Fibroblast of gingiva (primary cell): ENCODE results near the gene DPAGT1.
"Not testable (repeated sequence)": the region's sequence is repeated elsewhere in the genome, so short reads cannot be mapped to it uniquely, and the experiment has no call there.

ENCODE experiments used
- DNase-seq: peaks from one replicate; pipeline ENCODE4 v3.0.0-alpha.2; 2011; ENCODE audit warnings: low read depth

Gene DPAGT1

DNA sequence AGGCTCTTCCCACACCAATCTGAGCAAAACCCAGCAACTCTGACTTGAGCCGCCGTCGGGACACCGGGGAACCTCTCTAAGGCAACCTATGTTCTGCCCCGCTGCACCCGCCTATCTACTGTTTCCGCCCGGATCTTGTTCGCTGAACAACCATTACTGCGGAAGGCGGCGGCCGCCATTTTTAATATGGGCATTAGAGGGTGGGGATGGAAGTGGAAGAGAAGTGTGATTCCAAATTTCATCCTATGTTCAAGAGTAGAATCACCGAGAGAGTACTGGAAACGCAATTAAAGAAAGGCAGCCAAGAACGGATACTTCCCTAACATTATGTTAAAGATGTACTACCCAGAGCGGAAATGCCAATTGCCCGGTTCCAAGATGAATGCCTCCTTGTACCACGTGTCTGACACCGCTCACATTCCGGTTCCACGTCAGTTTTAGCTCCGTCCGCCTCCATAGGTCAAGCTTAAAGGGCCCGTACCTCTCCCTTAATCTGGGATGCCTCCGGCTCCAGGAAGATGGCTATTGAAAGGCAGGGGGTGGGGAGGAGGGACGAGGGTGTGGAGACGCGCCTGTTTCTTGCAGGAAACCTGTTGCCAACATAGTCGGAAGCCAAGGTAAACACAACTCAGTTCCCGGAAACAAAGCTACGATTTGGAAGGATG is at the start of gene DPAGT1:
TSS of gene DPAGT1 (minus strand) at position 95 of the 665 bp plus-strand sequence. CDS start 198 bp downstream, outside the sequence.
- DNase-seq, result peak; percentile 97

DNA sequence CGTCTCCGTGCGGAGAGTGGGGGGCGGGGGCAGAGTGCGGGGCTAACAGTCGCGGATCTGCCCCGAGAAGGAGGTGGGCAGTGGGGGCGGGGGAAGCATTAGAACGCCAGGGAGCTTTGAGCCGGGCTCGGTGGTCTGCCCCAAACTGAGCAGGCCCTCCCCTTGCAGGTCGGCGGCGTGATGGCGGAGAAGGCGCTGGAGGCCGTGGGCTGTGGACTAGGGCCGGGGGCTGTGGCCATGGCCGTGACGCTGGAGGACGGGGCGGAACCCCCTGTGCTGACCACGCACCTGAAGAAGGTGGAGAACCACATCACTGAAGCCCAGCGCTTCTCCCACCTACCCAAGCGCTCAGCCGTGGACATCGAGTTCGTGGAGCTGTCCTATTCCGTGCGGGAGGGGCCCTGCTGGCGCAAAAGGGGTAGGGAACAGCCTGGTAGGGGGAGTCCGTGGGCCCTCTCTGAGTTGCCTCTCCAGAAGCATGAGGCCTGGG is 48.2 kb upstream of the DPAGT1 start:
- no peak for DNase-seq

GRCh38 chr11:119149018-119149785 is 47.5 kb upstream of the DPAGT1 start, which contains the start of gene ABCG4:
TSS of gene ABCG4 (plus strand) at chr11:119149052. CDS start at chr11:119149966, 914 bp downstream.
- no peak for DNase-seq

GRCh38 chr11:119148720-119149017 is 47.0 kb upstream of the DPAGT1 start:
- no peak for DNase-seq

GRCh38 chr11:119147604-119148333 is 46.1 kb upstream of the DPAGT1 start:
- no peak for DNase-seq

- peak; percentile 34 for DNase-seq
Measured at GRCh38 chr11:119145551-119145950, 43.9 kb upstream of the DPAGT1 start.

DNA sequence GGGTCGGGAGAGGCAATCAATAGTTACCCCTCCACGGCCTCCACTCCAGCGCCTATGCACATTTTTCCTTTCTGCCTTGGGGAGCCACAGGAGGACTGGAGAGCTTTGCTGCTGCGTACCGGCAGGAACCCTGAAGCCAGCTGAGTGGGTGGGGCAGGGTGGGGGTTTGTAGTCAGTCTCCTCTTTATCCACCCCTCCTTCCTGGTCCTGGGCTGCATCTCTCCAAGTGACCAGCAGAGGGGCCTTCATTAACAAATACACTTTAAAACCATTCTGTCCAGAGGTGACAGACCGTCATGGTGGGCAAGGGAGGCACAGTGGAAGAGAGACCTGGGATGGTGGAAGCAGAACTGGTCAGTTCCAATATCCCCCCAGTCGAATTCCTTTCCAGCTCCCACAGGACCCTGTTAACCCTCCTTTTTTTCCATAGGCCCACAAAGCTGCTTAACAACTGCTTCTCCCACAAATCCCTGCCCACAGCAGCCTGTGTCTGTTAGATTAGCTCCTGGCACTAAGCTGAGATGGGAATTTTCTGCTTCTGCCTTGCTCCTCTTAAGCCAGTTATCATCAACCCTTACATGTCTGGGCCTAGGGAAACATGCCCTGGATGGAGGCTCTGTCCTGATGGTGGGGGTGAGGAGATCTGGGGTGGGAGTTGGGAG is 43.3 kb upstream of the DPAGT1 start:
- DNase-seq, result peak; percentile 45

DNA sequence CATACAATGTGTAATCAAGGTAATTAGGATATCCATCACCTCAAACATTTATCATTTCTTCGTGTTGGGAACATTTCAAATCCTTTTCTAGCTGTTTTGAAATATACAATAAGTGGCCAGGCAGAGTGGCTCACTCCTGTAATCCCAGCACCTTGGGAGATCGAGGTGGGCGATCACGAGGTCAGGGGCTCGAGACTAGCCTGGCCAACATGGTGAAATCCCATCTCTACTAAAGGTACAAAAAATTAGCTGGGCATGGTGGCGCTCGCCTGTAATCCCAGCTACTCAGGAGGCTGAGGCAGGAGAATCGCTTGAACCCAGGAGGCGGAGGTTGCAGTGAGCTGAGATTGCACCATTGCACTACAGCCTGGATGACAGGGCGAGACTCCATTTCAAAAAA is 37.6 kb upstream of the DPAGT1 start:
- DNase-seq, result not testable (repeated sequence)

DNA sequence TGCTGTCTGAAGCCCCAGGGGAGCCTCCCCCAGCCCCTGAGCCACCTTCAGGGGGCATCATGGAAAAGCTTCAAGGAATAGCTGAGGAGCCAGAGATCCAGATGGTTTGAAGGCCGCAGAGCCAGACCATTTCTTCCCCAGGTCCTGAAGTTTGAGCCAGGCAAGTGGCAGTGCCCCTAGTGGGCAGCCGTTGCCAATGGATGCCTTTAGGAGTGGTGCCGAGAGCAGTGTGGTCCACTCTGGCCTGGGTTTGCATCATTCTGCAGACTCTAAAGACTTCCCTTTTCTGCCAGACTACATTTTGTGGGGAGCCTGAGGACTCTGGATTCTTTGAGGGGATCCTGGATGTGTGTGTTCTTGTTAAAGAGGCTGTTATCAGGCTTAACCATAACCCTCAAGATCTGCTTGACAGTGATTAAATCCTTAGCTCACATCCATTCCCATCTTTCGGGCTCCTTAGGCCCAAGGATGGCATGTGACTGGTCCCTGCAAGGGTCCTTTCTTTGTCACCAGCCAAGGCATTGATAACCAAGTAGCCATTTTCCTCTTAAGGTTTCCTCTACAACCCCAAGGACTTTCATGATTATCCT is 32.8 kb upstream of the DPAGT1 start:
- no peak for DNase-seq

DNA sequence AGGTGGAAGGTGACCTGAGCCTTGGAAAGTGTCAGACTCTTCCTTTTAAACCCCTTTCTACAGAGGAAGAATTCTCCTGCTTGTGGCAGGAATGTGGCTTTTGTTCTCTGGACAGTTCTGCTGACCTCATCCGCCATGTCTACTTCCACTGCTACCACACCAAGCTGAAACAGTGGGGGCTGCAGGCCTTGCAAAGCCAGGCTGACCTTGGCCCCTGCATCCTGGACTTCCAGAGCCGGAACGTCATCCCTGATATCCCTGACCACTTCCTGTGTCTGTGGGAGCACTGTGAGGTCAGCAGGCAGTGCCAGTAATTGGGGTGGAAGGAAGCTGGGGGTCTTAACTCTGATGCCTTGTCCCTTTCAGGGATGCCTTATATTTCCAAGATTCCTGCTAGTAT is 29.0 kb upstream of the DPAGT1 start:
- DNase-seq, result no peak

DNA sequence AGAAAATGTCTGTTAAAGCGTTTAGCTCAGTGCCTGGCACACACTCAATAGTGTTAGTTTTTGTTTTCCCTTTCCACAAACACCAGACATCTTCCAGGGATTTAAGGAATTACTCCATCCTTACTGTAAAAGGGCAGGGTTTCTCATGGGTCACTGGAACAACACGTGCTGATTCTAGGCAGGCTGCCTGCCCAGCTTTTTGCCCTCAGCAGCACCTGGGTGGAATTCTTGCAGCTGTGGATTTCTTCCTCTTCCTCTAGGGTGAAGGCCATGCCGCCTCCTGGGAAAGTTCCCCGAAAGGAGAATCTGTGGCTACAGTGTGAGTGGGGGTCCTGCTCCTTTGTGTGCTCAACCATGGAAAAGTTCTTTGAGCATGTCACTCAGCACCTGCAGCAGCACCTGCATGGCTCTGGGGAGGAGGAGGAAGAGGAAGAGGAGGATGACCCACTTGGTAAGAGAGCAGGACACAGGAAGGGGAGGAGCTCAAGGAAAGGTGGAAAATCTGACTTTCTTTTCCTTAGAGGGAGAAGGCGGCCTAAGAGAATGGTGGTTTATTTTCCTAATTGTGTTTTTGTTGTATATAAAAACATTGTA is 25.1 kb upstream of the DPAGT1 start:
- no peak for DNase-seq

GRCh38 chr11:119125821-119126220 is 24.2 kb upstream of the DPAGT1 start:
- DNase-seq, result no peak

- no peak for DNase-seq
Measured at GRCh38 chr11:119121811-119122124, 20.1 kb upstream of the DPAGT1 start.

DNA sequence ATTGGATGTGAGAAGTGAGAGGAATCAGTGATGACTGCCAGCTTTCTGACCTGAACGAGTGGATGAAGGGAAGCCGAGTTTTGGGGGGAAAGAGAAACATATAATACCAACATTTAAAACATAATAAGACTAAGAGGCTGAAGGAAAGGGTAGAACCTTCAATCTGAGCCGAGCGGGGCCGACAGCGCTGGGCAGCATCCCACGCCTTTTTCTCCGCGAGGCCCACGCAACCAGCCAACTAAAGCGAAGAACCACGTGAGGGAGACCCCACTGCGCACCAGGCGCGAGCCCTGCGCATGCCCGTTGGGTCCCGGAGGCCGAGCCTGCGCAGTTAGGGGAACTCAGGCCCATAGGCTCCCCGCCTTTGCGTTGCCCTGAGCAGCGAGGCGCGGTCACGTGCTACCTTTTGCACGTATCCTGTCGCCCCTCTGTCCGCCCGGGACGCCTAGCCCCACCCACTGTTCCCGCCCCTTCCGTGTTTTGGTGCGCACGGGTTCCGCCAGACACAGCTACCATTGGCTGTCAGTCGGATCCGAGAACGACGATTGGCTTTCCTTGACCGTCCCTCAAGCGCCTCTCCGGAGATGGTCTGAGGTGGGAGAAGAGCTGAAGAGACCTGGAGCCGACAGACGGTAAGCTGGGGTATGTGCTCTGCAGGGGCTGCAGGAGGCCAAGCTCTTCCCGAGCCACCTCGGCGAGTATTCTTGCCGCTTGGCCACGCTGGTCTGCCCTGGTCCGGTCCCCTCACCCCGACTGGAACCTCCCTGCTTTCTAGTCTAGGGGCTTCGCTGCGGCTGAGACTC is 19.6 kb upstream of the DPAGT1 start, which contains the start of gene HINFP:
TSS of gene HINFP (plus strand) at position 573 of the 803 bp plus-strand sequence. CDS start 5,365 bp downstream, outside the sequence.
- peak; percentile 98 for DNase-seq

- DNase-seq, result peak; percentile 57
Measured at GRCh38 chr11:119120639-119121007, 19.0 kb upstream of the DPAGT1 start.

- no peak for DNase-seq
Measured at GRCh38 chr11:119118946-119119345, 17.3 kb upstream of the DPAGT1 start.

- DNase-seq, result no peak
Measured at GRCh38 chr11:119118227-119118626, 16.6 kb upstream of the DPAGT1 start.

DNA sequence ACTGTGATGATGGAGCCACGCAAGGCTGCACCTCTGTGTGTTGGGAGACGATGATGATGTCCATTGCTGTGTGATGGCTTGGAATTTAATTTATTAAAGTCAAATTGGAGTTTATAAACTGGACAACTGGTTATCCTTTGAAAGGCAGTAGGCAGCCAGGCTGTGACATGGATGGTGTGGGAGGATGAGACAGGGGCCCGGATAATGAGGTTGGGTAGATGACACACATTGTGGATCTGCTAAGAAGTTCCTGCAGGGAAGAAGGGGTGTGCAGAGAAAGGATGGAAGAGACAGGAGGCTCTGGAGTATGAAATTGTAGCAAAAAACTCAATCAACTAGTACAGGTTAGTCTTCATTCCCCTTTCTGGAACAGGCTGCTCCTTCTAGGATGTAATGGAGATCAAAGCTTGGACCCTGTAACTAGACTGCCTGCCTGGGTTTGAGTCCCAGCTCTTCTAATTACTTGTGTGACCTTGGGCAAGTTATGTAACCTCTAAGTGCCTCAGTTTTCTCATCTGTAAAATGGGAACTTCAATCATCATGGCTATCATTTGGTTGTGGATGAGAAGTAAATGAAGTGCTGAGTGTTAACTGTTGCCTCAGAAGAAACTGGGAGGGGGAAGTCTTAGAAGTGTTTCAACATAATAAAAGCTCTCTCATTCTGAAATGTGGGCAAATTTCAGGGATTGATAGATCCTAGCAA is 15.5 kb upstream of the DPAGT1 start:
- DNase-seq, result no peak

DNA sequence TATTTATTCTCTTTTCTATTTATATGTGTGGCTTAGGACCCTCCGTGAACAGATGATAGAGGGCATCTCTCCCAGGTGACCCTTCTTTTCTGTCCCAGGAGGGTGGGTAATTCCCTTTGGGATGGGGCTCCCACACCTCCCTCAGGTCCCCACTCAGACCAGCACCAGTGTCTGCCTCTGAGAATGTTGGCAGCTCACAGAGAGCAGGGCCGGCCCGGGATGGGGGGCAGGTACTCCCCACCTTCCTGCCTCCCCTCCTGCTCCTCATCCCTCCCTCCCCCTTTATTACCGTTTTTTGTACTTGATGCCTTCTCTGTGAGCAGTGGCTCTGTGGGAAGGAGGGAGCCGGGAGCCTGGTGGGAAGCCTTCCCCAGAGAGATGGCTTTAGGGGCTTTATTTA is 14.9 kb upstream of the DPAGT1 start:
- no peak for DNase-seq

DNA sequence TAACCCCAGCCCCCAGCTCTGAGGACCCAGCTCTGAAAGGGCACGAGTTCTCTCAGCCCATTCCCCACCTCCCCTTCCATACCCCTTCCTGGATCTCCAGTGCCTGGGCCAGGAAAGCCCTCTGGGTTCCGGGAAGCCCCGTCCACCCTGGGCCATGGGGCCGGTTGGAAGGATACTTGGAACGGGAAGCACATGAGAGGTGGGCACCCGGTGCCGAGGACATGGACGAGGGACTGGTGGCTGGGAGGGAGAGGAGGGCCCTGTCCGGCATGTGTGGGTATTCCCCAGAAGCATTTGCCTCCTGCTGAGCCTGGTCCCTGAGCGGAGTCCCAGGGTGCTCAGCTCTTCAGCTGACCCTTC is 14.6 kb upstream of the DPAGT1 start:
- DNase-seq, result no peak
